GM18511 (cell line): Measurements from ENCODE around the gene PROKR2.

Source experiments
- ATAC-seq: cut with Tn5 transposase; IDR thresholded peaks from one replicate; pipeline ENCODE4 v1.9.1; 2021; ENCODE audit warnings: mild to moderate bottlenecking, moderate library complexity; ENCODE audit not compliant: unreplicated experiment

PROKR2 gene

DNA sequence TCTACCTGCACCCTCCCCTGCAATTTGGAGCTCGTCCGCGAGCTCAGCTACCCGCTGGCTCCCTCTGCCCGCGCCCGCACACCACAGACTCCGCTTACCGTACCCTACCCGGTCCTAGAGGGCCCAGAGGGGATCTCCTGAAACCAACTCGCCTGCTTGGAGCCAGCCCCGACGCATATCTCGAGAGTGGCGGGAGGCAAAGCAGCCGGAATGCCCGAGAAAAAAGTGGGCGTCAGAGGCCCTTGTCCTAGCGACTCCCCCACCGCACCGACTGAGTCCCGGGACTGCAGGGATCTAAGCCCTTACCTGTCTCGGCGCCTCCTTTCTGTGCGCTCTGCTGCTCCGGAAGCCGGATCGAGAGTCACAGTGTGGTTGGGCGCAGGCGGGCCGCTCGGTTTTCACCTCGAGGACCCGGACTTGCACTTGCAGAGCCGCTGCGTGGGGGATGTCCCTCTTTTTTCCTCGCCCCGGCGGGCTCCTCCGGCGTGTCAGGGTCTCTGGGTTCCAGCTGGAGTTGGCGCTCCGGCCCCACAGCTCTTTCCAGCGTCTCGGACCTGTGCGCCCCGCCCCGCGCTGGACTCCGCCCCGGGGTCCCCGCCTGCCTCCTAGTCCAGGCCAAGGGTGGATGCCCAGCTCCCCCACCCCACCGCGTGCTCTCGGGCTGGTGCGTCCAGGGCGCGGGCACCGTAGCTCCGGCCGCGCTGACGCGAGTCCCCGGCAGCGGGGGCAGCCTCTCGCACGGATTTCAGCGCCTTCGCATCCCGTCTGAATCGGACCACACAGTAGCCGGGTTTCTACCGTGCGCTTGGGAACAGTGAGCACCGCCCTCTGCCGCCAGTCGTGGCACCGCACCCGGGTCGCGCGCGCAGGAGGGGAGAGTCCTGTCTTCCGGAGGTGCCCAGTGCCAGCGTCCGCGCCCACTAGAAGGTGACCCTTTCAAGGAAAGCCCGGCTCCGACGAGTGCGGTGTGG is at the start of gene PROKR2:
Gene PROKR2, minus strand, starts transcription at position 767 of the 971 bp plus-strand sequence. CDS start 2,585 bp downstream, outside the sequence.
- ATAC-seq: no peak

DNA sequence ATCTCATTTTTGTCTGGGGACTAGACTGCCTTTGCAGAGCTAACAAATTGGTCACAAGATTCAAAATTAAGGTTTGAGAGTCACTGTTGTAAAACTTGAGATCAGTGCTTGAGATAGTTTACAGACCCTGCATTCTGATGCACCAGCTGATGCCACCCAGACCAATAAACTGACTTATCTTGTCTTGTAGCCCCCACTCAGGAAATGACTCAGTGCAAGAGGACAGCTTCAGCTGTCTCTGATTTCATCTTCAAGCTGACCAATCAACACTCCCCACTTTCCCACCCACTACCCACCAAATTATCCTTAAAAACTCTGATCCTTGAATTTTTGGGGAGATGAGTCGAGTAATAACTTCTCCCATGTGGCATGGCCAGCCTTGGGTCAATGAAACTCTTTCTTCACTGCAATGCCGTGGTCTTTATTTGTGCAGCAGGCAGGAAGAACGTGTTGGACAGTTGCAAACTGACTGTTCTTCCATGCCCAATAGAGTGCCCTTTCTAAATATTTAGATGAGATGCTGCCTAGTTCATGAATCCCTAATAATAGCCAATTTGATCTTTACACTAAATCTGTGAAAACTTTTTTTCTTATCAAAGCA is 48.3 kb upstream of the PROKR2 start:
- no peak for ATAC-seq

DNA sequence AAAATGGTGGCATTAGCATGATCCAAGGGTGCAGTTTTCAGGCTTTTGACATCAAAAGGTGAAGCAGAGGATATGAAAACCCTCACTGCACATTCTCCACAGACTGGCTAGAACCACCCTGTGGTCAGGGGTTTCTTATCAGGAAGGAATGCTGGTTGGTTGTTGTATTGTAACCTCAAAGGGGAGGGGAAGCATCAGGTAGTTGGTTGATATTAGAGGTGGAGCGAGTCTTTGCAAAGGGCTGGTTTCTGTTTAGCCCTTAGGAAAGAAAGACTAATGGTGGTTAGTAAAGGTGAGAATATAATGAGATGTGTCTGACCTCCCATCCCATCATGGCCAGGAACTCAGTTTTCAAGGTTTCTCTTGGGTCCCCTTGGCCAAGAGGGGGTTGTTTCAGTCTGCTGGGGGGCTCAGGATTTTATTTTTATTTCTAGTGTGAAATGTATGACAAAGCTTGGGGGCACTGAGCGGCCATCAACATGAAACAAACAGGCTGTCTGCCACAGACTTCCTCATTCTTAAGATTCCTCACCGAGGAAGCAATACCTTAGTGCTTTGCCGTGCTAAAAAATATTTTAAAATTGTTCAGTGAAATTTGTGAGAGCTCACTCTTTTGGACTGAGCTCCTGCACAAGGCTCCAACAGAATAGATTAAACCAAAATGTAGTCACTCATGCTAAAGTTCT is 47.5 kb upstream of the PROKR2 start:
- ATAC-seq: no peak

DNA sequence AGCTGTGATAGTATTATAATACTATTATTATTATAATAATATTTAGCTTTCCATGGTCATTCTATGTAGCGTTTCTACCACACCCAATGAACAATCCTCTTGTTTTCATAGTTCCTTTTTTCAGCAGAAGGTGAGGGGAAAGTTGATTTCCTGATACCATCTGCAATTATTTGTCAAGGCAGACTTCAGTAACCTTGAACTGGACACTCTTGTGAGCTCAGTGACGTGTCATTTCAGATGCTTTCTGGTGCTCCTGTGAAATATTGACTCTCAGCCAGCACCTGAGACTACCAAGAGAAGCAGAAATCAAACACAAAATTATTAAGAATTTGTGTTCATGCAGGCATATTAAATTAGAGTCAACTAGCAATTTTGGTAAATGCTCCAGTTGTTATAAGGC is 46.0 kb upstream of the PROKR2 start:
- ATAC-seq: no peak

DNA sequence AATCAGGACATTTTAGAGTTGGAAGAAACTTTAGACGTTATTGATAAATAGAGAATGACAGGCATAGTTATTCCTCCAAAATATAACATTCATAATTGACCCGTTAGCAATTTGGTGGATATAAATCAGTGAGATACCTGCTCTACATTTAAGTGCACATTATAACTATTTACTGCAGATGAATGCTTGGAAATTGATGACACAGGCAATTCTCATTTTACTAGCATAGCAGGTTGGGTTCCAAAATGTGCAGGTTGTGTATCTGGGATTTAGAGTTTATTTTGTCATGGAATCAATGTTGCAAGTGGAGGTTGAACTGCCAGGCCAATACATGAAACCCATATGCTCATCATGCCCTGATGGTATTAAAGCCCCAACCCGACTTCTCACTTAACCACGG is 44.4 kb upstream of the PROKR2 start:
- ATAC-seq: no peak

DNA sequence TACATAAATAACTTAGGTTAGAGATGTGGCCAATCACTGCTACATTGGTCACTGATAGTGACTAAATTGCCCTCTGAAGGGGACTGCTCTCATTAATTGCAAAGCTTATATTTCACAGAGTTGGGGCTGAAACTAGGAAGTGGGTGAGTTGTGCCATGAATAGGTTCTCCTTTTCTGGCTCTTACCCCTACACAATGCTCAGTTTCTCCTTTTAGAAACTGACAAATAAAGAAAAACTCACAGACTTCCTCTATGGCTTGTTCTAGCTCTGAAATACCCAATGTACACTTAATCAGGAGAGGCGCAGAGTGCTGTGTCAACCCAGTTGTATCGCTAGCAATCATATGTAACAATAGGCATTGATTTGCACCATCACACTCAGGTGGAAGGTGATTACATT is 41.2 kb upstream of the PROKR2 start:
- ATAC-seq: no peak

DNA sequence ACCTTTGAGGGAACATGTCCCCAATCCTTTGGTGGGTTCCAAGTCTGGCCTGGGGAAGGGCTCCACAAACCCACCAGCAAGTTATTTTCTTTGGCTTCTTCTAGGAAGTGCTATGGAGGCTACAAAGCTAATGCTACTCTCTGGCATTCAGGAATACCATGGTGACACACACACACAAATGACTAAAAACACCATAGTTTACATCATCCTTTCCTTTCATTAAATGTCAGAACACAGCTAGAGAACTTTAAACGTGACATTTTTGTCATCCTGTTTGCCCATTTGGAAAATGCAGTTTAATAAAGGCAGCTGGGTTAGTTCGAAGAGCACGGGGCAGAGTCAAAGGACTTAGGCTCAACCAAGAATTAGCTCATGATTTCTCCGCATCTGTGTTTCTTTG is 40.2 kb upstream of the PROKR2 start:
- no peak for ATAC-seq

DNA sequence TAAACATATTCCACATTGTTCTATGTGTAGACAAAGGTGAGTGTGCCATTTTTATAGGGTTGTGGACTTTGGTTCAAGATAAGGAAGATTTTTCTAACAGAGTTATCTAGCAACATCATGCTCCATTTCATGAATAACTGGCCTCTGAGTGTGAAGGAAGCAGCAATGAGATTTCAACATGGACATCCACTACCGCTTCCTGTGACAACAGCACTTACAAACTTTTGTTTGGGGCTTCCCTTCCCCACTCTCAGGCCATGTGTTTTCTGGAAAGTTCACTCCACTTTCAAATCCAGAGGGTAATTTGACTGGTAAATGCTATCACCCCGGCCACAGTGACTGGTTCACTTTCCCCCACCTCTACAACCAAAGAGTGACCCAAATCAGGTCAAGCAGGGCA is 38.1 kb upstream of the PROKR2 start:
- ATAC-seq: no peak

DNA sequence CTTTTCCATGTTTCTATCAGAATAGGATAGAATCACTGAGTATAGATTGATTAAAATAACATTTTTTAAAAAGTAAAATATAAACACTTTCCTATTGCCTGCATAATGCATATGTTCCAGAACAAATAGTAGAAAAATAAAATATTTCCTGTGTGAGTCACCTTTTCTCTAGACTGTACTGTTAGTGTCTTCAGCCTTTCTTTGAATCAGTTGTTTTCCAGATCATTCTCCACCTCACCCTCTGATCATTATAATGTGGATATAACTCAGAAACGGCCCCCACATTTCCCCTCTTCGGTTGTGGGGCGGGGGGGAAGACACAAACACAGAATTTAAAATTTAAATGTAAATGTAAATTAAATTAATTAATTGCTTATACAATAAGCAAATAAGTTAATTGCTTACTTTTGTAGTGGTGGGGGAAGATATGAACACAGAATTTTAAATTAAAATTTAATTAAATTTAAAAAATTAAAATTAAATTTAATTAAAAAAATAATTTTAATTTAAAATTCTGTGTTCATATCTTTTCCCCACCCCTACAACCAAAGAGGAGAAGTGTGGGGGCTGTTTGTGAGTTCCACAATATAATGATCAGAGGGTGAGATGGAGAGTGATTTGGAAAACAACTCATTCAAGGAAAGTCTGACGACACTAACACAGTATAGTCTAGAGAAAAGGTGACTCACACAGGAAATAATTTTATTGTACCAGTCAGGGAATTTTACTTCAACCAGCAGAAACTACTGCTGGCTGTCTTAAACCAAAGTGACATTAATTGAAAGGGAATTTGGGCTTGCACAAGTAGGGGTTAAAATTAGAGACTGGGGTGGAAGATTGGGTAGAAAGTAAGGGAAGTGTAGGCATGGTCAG is 37.1 kb upstream of the PROKR2 start:
- ATAC-seq: no peak

DNA sequence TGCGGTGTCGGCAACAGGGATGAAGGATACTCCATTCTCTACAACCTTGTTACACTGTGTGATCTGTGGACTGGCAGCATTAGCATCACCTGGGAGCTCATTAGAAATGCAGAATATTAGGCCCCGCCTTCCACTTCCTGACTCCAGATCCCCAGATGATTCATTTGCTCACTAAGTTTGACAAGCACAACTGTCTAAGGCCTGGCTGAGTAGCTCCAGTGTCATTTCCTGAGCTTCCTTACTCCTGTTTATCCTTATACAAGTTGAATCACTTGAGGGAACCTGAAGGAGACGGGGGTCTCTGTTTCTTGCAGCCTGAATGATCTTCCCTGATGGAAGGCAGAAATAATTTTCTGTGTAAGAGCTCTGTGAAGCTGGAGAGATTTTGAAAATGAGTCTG is 32.7 kb upstream of the PROKR2 start:
- ATAC-seq: no peak

DNA sequence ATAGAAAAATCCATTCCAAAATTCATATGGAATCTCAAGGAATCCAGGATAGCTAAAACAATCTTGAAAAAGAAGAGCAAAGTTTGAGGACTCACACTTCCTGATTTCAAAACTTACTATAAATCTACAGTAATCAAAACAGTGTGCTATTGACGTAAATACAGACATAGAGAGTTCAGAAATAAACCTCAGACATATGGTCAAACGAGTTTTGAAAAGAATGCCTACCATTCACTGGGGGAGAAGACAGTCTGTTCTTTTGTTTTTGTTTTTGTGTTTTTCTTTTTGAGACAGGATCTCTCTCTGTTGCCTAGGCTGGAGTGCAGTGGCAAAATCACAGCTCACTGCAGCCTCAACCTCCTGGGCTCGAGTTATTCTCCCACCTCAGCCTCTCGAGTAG is 25.3 kb upstream of the PROKR2 start:
- ATAC-seq: no peak

DNA sequence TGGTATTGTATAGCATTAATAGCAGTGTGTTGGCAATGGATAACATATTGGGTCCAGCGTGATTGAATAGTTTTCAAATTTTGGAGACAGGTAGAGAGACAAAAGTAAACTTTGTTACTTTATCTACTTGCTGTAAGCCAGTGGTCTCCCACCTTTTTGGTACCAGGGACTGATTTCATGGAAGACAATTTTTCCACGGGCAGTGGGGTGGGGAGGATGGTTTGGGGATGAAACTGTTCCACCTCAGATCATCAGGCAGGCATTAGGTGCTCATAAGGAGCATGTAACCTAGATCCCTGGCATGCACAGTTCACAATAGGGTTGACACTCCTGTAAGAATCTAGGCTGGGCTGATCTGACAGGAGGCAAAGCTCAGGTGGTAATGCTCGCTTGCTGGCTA is 14.6 kb upstream of the PROKR2 start:
- ATAC-seq: no peak

DNA sequence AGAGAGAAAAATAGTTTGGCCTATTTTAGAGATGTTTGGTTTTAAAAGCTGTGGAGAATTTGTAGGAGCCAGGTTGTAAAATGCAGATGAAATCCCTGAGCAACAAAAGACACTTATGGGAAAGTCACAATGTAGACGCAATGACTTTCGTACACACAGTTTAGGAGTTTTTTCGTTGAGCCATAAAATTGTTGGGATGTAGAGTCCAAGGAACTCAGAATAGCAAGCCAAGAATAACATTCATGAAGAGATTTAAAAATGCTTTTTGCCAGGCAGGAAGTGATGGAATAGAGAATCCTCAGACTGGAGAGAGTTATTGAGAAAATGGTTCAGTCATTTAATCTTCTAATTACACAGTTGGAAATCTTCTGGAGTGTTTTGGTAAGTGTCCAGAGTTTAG is 11.5 kb upstream of the PROKR2 start:
- ATAC-seq: no peak

DNA sequence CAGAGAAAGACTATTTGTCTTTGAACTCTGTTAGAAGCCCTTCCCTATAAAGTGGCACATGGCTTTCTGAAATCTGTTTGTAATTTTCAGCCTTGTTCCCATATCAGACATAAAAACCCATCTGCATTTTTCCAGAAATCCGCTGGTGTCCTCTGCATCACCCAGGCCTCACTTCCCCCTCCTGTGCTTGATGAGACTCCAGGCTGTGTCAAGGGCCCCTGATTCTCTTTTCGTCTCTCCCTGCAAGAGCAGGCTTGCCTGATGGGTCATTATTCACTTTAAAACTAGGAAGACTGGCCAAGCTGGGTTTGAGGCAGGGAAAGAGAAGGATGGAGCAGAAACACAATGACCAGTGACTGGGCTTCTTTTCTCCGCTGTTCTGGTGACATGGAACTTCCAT is 10.6 kb upstream of the PROKR2 start:
- ATAC-seq: no peak

DNA sequence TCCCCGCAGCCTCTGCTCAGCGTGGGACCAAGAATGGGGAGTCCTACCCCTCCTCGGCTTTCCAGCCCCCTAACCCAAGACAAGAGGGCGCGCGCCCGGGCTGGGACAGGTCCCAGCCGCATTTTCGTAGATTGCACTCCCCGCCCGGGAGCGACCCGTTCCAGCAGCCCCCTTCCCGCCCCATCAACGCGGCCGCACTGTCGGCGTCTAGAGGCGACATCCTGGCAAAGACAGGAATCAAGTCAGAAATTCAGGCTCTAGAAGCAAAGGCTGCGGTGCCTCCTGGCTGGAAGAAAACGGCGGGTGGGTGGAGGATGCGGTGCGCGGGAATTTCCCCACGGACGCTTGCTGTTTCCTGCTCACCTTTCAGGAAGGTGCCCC is 957 bp downstream of the PROKR2 start:
- ATAC-seq: no peak

DNA sequence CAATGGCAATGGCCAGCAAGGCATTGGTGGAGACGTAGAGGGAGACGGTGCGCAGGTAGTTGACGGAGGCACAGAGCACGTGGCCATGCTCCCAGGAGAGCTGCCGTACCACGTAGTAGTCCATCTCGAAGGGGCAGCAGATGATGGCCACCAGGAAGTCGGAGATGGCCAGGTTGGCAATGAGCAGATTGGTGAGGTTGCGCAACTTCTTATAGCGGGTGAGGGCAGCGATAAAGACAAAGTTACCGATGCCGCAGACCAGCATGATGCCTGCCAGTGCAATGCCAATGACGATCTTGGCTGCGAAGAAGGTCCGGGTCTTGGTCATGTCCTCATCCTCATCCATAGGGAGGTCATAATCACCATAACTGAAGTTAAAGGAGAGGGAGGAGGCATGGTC is 2.8 kb downstream of the PROKR2 start:
- ATAC-seq: no peak

DNA sequence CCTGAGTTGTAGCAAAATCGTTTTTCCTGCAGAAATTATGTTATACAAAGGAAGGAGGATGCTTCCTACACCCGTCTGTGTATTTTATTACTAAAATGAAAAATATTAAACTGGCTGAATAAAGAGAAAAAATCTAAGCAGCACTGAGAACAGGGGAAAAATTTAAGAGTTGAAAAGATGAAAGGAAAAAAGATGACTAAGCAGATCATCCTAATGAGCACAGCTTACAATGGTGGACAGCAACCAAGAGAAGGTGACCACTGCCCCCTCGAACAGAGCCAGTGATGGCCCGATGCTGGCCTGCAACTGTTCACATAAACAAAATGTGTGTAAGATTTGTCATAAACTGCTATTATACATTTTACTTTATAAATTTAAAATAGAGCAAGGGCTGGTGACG is 4.2 kb downstream of the PROKR2 start:
- no peak for ATAC-seq

DNA sequence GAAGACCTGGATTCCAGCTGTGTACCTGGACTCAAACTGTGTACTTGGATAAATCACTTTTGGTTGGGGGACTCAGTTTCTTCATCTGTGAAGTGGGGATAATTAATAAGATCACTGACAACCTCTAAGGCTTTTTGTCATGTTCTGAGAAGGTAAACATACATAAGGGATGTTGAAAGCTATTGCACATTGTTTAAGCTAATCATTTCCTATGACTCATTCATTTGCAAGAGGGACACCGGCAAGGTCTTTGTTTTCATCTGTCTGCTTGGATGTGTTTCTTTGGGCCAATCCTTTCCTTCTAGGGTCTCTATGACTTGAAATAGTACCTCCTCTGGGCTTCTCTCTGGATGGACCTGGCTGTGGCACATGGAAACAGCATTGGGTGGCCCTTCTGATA is 6.8 kb downstream of the PROKR2 start:
- ATAC-seq: no peak

DNA sequence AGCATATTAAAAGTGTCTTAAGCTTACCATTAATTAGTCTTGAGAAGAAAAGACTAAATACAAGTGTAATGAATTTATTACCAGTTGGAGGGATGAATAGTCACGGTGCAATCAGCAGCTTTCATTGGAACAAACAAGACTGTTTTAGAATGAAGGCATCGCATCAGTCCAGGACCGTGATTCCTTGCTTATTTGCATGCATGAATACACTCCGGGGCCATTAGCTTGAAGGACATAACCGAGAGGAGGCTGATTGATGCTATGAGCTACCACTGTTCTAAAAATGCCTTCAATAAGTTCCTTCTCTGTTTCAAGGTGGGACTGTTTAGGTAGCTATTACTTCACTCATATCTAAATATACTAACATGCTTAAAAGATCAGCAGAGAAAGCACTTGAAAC is 17.9 kb downstream of the PROKR2 start:
- ATAC-seq: no peak

DNA sequence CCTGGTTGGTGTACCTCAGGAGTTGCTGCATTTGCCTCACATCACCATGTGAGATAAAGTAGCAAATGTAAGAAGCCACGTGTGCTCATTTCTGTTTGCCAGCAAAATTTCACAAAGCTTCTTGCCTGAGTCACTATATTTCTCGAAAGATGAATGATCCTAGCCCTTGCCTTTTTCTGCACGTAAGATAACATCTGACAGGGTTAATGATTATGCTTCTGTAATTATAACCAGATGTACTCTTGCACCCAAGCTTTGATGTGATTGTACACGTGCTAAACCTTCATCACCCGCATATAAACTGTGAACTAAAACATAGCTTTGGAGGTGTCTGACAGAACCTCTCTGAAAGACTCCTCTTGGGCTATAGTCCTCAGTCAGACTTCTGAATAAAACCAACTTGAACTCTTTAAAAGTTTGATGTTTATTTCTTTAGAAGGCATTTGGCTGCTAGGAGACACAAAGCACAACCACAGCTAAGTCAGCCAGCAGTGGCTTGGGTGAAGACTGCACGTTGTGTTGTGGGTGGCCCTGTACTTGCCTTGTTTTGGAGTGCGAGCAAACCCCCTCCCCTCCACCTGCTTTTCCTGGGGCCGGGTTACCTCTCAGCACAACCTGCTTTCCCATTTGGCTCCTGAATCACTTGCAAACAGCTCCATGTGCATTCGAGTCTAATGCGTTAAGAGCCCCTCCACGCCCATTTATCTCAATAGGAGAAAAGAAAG is 19.3 kb downstream of the PROKR2 start:
- ATAC-seq: no peak
